HG02678 (cell line): ENCODE data around the gene SNAP29.
A peak's percentile ranks its signal among the peaks of the same experiment; 100 is the strongest.
"Not testable (repeated sequence)": the region's sequence is repeated elsewhere in the genome, so short reads cannot be mapped to it uniquely, and the experiment has no call there.

ENCODE experiments used
- ATAC-seq: cut with Tn5 transposase; IDR thresholded peaks from one replicate; pipeline ENCODE4 v1.9.1; 2021; ENCODE audit warnings: mild to moderate bottlenecking, moderate library complexity; ENCODE audit not compliant: unreplicated experiment

SNAP29 gene

GRCh38 chr22:20897737-20898136, 38.9 kb downstream of the SNAP29 start:
- ATAC-seq: not testable (repeated sequence)

- ATAC-seq: no peak
Measured at GRCh38 chr22:20899827-20900423, 41.1 kb downstream of the SNAP29 start.

- not testable (repeated sequence) for ATAC-seq
Measured at GRCh38 chr22:20901093-20902033, 42.6 kb downstream of the SNAP29 start.

- ATAC-seq: no peak
Measured at GRCh38 chr22:20903093-20903492, 44.3 kb downstream of the SNAP29 start.

- no peak for ATAC-seq
Measured at GRCh38 chr22:20904008-20904979, 45.5 kb downstream of the SNAP29 start.

GRCh38 chr22:20904980-20905355, 46.2 kb downstream of the SNAP29 start:
- ATAC-seq: no peak

- no peak for ATAC-seq
Measured at GRCh38 chr22:20905415-20906386, 46.9 kb downstream of the SNAP29 start.

GRCh38 chr22:20906387-20906767, 47.6 kb downstream of the SNAP29 start:
- ATAC-seq: no peak

GRCh38 chr22:20908717-20909116, 49.9 kb downstream of the SNAP29 start:
- ATAC-seq: not testable (repeated sequence)

GRCh38 chr22:20909543-20910303, 50.9 kb downstream of the SNAP29 start:
- no peak for ATAC-seq

GRCh38 chr22:20912494-20912893, 53.7 kb downstream of the SNAP29 start:
- ATAC-seq: no peak

GRCh38 chr22:20916916-20917810, 58.4 kb downstream of the SNAP29 start, which contains the start of gene CRKL:
Gene CRKL (plus strand): TSS chr22:20917407. CDS start chr22:20917935, 528 bp downstream.
- ATAC-seq: peak; percentile 95

GRCh38 chr22:20918663-20919218, 59.9 kb downstream of the SNAP29 start:
- ATAC-seq: no peak

GRCh38 chr22:20919718-20920117, 60.9 kb downstream of the SNAP29 start:
- ATAC-seq: no peak

- no peak for ATAC-seq
Measured at GRCh38 chr22:20920881-20921203, 62.0 kb downstream of the SNAP29 start.

GRCh38 chr22:20922141-20922751, 63.4 kb downstream of the SNAP29 start:
- no peak for ATAC-seq

GRCh38 chr22:20926243-20926642, 67.4 kb downstream of the SNAP29 start:
- ATAC-seq: no peak
